RWPE1 (cell line): Measurements from ENCODE around the gene AXIN2.

ENCODE experiments used
- CTCF ChIA-PET: fragments of 350-600 bp; sonication (Branson Sonifier 250); formaldehyde crosslinking; extraction: SDS; loops from one replicate; lab custom pipeline; 2021; lab: Yijun Ruan, JAX
- POLR2A ChIA-PET: fragments of 400-600 bp; formaldehyde crosslinking; extraction: SDS; loops from one replicate; lab custom pipeline; 2020; ENCODE audit warnings: antibody characterized with exemption; ENCODE audit not compliant: low non-redundant PET; lab: Yijun Ruan, JAX
- DNase-seq: peaks from one replicate; pipeline ENCODE4 v3.0.0; 2012; ENCODE audit warnings: low spot score
- H3K27ac ChIP-seq: fragments of 450-650 bp; 2 replicates; pipeline ENCODE4 v1.5.1; 2017
- CTCF ChIP-seq: fragments of 450-650 bp; conservative IDR thresholded peaks from 2 replicates; pipeline ENCODE4 v1.5.1; 2017; ENCODE audit warnings: low read depth, mild to moderate bottlenecking

AXIN2 gene

GRCh38 chr17:65568918-65569317 is 7.5 kb upstream of the AXIN2 start:
- no peak for DNase-seq
- ChIA-PET POLR2A (no interaction called here), CTCF (no interaction called here)
- TF ChIP-seq CTCF = no peak
- no peak overlapping the region for H3K27ac ChIP-seq

- H3K27ac ChIP-seq = no peak overlapping the region
- no peak for TF ChIP-seq CTCF
- CTCF ChIA-PET = interaction anchor here (0.6 to 0.7 kb wide), 2 partner anchors 69 to 393 kb away, joined by 3 read pairs; no protein-coding TSS in a partner anchor
- POLR2A ChIA-PET = no interaction called here
- no peak for DNase-seq
These were observed 6.1 kb upstream of the AXIN2 start for GRCh38 chr17:65567566-65567965.

- ChIA-PET POLR2A (no interaction called here), CTCF (no interaction called here)
- TF ChIP-seq CTCF = no peak
- DNase-seq = no peak
- no peak overlapping the region for H3K27ac ChIP-seq
These were observed 4.1 kb upstream of the AXIN2 start for GRCh38 chr17:65565559-65565958.

- POLR2A ChIA-PET = no interaction called here
- TF ChIP-seq CTCF = no peak
- CTCF ChIA-PET = interaction anchor here (0.6 kb wide), 1 partner anchor 43 kb away, joined by 3 read pairs; no protein-coding TSS in a partner anchor
- H3K27ac ChIP-seq = no peak overlapping the region
- DNase-seq = no peak
These were observed 3.3 kb upstream of the AXIN2 start for GRCh38 chr17:65564793-65565192.

- no peak for TF ChIP-seq CTCF
- CTCF ChIA-PET = no interaction called here
- DNase-seq = no peak
- POLR2A ChIA-PET = no interaction called here
- H3K27ac ChIP-seq = peak overlapping the region; percentile 86
These were observed 721 bp upstream of the AXIN2 start for GRCh38 chr17:65562206-65562531.

- peak; percentile 46 for DNase-seq
- TF ChIP-seq CTCF = no peak
- ChIA-PET CTCF (no interaction called here), POLR2A (no interaction called here)
- H3K27ac ChIP-seq = peak overlapping the region; percentile 86
These were observed 608 bp downstream of the AXIN2 start for GRCh38 chr17:65560628-65561451.
